ENCODE results near the gene ARMC7.
"Not testable (repeated sequence)": the region's sequence is repeated elsewhere in the genome, so short reads cannot be mapped to it uniquely, and the experiment has no call there.

ARMC7 gene

DNA sequence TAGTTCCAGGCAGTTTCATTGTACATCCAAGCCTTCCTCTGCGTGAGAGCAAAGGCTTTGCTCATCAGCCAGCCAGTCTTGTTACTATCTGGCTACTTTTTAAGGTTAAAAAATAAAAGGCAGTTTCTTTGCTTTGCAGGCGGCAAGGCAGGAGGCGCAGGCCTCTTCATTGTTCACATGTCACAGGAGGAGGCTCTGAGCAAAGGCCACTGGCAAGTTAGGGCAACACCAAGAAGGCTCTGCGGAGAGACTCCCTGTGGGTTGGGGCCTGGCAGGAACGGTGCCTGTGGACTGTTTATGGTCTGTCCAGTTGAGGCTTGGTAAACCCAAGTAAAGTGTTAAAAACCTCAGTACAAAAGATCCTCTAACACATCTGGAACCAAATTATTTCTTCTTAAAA, 25.7 kb downstream of the ARMC7 start:
- Histone ChIP-seq H3K9me3 (ENCODE audit: control insufficient read depth, insufficient read depth, low read length) (no peaks in the 10 kb centered on the region), H3K9ac (ENCODE audit: low read depth, low read length) (no peak overlapping the region), H3K27me3 (ENCODE audit: control insufficient read depth, insufficient read depth, low read length) (no peaks in the 10 kb centered on the region), H3K4me1 (ENCODE audit: control insufficient read depth, insufficient read depth, low read length) (peaks cover 2% of the 10 kb centered on the region), H3K36me3 (ENCODE audit: control insufficient read depth, insufficient read depth, low read length) (peaks cover 19% of the 10 kb centered on the region), H3K4me3 (ENCODE audit: low read depth, low read length) (no peak overlapping the region)

DNA sequence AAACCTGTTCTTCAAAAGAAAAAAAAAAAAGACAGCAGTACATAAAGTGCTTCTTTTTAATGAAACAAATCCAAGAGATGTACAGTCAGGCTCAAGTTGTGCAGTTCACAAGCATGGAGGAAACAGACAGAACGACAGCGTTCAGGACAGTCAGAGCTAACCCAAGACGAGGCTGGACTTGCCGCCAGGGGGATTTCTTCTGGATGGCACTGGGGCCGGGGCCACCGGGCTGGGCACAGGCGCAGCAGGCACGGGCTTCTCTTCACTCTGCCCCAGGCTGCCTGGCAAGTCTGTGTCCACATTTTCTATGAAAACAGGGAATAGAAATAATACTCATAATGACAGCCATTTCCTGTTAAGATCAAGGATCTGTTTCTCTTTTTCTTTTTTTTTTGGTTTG, 26.2 kb downstream of the ARMC7 start:
- Histone ChIP-seq H3K36me3 (ENCODE audit: control insufficient read depth, insufficient read depth, low read length) (peaks cover 23% of the 10 kb centered on the region), H3K4me3 (ENCODE audit: low read depth, low read length) (no peak overlapping the region), H3K9ac (ENCODE audit: low read depth, low read length) (no peak overlapping the region)

DNA sequence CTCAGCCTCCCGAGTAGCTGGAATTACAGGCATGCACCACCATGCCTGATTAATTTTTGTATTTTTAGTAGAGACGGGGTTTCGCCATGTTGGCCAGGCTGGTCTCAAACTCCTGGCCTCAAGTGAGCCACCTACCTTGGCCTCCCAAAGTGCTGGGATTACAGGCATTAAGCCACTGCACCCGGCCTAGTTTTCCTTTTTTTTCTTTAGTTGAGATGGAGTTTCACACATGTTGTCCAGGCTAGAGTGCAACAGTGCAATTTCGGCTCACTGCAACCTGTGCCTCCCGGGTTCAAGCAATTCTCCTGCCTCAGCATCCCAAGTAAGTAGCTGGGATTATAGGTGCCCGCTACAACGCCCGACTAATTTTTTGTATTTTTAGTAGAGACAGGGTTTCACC, 28.0 kb downstream of the ARMC7 start:
- not testable (repeated sequence) for H3K9ac ChIP-seq (ENCODE audit: low read depth, low read length); H3K9me3 ChIP-seq (ENCODE audit: control insufficient read depth, insufficient read depth, low read length); H3K4me3 ChIP-seq (ENCODE audit: low read depth, low read length); H3K4me1 ChIP-seq (ENCODE audit: control insufficient read depth, insufficient read depth, low read length); H3K27me3 ChIP-seq (ENCODE audit: control insufficient read depth, insufficient read depth, low read length)
- H3K36me3 ChIP-seq (ENCODE audit: control insufficient read depth, insufficient read depth, low read length) = peaks cover 29% of the 10 kb centered on the region

More for the DNA sequence above, 26.2 kb downstream of the ARMC7 start:
- Histone ChIP-seq H3K9me3 (ENCODE audit: control insufficient read depth, insufficient read depth, low read length) (no peaks in the 10 kb centered on the region), H3K4me1 (ENCODE audit: control insufficient read depth, insufficient read depth, low read length) (no peaks in the 10 kb centered on the region), H3K27me3 (ENCODE audit: control insufficient read depth, insufficient read depth, low read length) (no peaks in the 10 kb centered on the region)

DNA sequence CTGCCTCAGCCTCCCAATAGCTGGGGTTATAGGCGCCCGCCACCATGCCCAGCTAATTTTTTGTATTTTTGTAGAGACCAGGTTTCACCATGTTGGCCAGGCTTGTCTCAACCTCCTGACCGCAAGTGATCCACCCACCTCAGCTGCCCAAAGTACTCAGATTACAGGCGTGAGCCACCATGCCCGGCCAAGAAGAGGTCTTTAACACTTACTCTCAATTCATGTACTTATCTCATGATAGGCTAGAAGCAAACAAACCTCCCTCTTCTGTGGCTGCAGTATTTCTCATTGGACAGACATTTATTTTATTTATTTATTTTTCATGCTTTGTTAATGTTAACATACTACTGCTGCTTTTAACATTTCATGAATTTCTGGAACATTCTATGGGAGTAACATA, 28.8 kb downstream of the ARMC7 start:
- H3K4me3 ChIP-seq (ENCODE audit: low read depth, low read length) = no peak overlapping the region
- H3K9ac ChIP-seq (ENCODE audit: low read depth, low read length) = no peak overlapping the region
- H3K4me1 ChIP-seq (ENCODE audit: control insufficient read depth, insufficient read depth, low read length) = peaks cover 5% of the 10 kb centered on the region
- no peaks in the 10 kb centered on the region for H3K9me3 ChIP-seq (ENCODE audit: control insufficient read depth, insufficient read depth, low read length)
- no peaks in the 10 kb centered on the region for H3K27me3 ChIP-seq (ENCODE audit: control insufficient read depth, insufficient read depth, low read length)
- peaks cover 34% of the 10 kb centered on the region for H3K36me3 ChIP-seq (ENCODE audit: control insufficient read depth, insufficient read depth, low read length)

DNA sequence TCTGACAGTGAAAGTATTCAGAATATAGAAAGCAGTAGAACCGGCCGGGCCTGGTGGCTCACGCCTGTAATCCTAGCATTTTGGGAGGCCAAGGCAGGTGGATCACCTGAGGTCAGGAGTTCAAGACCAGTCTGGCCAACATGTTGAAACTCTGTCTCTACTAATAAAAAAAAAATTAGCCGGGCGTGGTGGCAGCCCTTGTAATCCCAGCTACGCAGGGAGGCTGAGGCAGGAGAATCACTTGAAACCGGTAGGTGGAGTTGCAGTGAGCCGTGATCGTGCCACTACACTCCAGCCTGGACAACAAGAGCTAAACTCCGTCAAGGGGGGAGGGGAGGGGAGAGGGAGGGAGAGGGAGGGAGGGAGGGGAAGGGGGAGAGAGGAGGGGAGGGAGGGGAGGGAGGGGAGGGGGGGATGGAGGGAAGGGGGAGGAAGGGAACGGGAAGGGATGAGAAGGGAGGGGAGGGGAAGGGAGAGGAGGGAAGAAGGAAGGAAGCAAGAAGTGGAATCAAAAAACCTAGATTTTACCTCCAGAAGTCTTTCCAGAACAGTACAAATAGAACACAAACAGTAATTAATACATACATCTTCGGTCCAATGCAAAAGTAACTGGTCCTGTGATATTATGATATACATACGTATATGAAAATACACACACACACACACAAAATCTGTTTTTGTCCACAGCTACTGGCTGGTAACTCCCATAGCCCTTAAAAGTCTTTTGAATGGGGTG, 32.6 kb downstream of the ARMC7 start:
- Histone ChIP-seq H3K27me3 (ENCODE audit: control insufficient read depth, insufficient read depth, low read length) (no peaks in the 10 kb centered on the region), H3K4me3 (ENCODE audit: low read depth, low read length) (no peak overlapping the region), H3K4me1 (ENCODE audit: control insufficient read depth, insufficient read depth, low read length) (peaks cover 5% of the 10 kb centered on the region), H3K9me3 (ENCODE audit: control insufficient read depth, insufficient read depth, low read length) (no peaks in the 10 kb centered on the region), H3K36me3 (ENCODE audit: control insufficient read depth, insufficient read depth, low read length) (peaks cover 55% of the 10 kb centered on the region), H3K9ac (ENCODE audit: low read depth, low read length) (no peak overlapping the region)

DNA sequence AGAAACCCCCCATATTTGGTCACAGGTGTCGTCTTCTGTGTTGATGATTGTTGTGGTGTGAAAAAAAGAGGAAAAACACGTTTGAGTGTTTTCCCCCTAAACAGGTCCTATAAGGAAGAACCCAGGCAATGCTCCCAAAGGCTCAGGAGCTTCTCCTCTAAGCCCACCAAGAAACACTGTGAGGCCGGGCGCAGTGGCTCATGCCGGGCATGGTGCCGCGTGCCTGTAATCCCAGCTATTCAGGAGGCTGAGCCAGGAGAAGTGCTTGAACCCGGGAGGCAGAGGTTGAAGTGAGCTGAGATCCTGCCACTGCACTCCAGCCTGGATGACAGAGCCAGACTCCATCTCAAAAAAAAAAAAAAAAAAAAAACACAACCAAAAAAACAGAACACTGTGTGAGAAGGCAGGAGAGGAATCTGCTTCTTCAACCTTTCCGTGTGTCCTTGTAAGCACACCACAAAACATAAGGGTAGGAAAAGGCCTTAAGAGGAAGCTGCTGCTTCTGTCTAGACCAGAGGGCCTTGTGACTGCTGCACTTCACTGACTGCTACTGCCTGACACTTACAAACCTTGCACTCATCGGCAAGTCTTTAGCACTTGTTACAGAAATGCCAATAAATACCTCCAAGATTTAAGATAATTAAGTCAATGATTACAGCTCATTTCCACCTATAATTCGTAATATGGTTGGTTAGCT, 35.2 kb downstream of the ARMC7 start:
- Histone ChIP-seq H3K36me3 (ENCODE audit: control insufficient read depth, insufficient read depth, low read length) (peaks cover 59% of the 10 kb centered on the region), H3K9ac (ENCODE audit: low read depth, low read length) (no peak overlapping the region), H3K4me1 (ENCODE audit: control insufficient read depth, insufficient read depth, low read length) (peaks cover 8% of the 10 kb centered on the region), H3K27me3 (ENCODE audit: control insufficient read depth, insufficient read depth, low read length) (no peaks in the 10 kb centered on the region), H3K4me3 (ENCODE audit: low read depth, low read length) (no peak overlapping the region), H3K9me3 (ENCODE audit: control insufficient read depth, insufficient read depth, low read length) (no peaks in the 10 kb centered on the region)

DNA sequence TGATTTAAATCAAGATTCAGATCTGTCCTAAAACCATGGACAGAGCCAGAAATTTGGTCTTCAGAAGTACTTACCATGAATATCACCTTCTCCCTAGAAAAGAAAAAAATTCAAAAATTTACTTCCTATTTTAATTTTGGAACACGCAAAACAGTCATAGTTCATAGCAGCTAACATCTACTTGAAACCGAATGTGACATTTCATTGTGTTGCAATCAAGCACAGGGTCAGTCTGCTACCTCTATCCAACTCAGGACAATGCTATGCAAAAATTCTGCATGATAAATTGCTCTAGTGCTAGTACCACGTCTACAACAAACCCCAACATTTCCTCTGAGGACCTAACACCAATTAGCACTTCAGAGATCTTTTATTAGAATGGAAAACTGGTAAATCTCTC, 36.8 kb downstream of the ARMC7 start:
- no peak overlapping the region for H3K9ac ChIP-seq (ENCODE audit: low read depth, low read length)
- H3K4me3 ChIP-seq (ENCODE audit: low read depth, low read length) = no peak overlapping the region
- peaks cover 47% of the 10 kb centered on the region for H3K36me3 ChIP-seq (ENCODE audit: control insufficient read depth, insufficient read depth, low read length)
- no peaks in the 10 kb centered on the region for H3K27me3 ChIP-seq (ENCODE audit: control insufficient read depth, insufficient read depth, low read length)
- H3K4me1 ChIP-seq (ENCODE audit: control insufficient read depth, insufficient read depth, low read length) = peaks cover 11% of the 10 kb centered on the region
- no peaks in the 10 kb centered on the region for H3K9me3 ChIP-seq (ENCODE audit: control insufficient read depth, insufficient read depth, low read length)

DNA sequence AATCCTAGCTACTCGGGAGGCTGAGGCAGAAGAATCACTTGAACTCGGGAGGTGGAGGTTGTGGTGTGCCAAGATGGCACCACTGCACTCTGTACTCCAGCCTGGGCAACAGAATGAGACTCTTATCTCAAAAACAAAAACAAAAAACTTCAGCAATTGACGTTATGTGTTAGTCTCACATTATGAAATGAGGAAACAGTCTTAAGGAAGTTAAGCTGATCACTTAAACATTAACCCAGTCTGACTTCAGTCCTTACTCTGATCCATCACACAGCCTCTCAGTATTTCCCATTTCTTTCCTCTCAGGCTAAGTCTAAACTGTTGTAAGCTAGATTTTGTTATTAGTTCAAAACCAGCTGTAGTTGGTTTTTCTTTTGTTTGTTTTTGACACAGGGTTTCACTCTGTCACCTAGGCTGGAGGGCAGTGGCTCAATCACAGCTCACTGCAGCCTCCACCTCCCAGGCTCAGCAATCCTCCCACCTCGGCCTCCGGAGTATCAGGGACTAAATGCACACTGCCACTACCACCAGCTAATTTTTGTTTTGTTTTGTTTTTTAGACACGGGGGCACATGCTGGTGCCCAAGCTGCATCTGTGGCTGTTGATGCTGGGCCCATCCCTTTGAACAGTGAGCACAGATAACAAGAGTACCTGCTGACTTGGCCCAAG, 38.2 kb downstream of the ARMC7 start:
- H3K9me3 ChIP-seq (ENCODE audit: control insufficient read depth, insufficient read depth, low read length) = no peaks in the 10 kb centered on the region
- H3K9ac ChIP-seq (ENCODE audit: low read depth, low read length) = no peak overlapping the region

DNA sequence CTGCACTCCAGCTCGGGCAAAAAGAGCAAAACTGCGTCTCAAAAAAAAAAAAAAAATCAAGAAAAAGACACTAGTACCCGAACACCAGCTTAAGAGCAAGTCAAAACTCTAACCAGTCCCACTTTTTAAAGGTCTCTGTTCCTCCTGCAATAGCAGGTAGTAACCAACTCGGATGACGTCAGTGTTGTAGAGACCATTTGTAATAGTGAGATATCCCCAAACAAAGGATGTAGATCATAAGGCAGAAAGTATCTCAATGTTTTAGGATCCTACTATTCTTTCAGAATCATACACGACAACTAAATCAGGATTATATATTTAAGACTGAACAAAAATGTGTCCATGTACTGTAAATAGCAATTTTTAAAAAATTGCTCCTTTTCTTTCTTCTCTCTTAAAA, 42.2 kb downstream of the ARMC7 start:
- Histone ChIP-seq H3K4me3 (ENCODE audit: low read depth, low read length) (peak overlapping the region; percentile 88), H3K9ac (ENCODE audit: low read depth, low read length) (peak overlapping the region; percentile 56)

More for the DNA sequence above, 38.2 kb downstream of the ARMC7 start:
- no peak overlapping the region for H3K4me3 ChIP-seq (ENCODE audit: low read depth, low read length)
- no peaks in the 10 kb centered on the region for H3K27me3 ChIP-seq (ENCODE audit: control insufficient read depth, insufficient read depth, low read length)
- H3K4me1 ChIP-seq (ENCODE audit: control insufficient read depth, insufficient read depth, low read length) = peaks cover 6% of the 10 kb centered on the region
- peaks cover 41% of the 10 kb centered on the region for H3K36me3 ChIP-seq (ENCODE audit: control insufficient read depth, insufficient read depth, low read length)

DNA sequence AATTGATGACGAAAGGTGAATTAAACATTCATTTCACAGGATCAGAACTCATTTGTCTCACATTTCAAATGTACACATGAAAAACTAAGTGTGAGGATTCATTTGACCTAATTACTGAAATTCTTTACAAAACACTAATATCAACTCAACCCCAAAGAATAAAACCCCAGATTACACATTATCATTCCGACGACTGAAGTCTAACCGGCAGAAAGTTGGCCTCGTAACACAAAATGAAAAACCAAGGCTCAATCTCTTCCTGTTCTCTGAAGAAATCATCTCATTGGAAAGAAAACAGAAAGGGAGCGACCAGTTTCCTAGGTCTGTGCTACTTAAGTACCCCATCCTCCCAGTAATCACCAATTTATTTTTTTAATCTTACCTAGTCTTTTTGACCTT, 42.8 kb downstream of the ARMC7 start:
- H3K4me1 ChIP-seq (ENCODE audit: control insufficient read depth, insufficient read depth, low read length) = peaks cover 12% of the 10 kb centered on the region

More for the DNA sequence above, 42.2 kb downstream of the ARMC7 start:
- Histone ChIP-seq H3K27me3 (ENCODE audit: control insufficient read depth, insufficient read depth, low read length) (no peaks in the 10 kb centered on the region), H3K36me3 (ENCODE audit: control insufficient read depth, insufficient read depth, low read length) (peaks cover 16% of the 10 kb centered on the region), H3K4me1 (ENCODE audit: control insufficient read depth, insufficient read depth, low read length) (peaks cover 12% of the 10 kb centered on the region), H3K9me3 (ENCODE audit: control insufficient read depth, insufficient read depth, low read length) (no peaks in the 10 kb centered on the region)

DNA sequence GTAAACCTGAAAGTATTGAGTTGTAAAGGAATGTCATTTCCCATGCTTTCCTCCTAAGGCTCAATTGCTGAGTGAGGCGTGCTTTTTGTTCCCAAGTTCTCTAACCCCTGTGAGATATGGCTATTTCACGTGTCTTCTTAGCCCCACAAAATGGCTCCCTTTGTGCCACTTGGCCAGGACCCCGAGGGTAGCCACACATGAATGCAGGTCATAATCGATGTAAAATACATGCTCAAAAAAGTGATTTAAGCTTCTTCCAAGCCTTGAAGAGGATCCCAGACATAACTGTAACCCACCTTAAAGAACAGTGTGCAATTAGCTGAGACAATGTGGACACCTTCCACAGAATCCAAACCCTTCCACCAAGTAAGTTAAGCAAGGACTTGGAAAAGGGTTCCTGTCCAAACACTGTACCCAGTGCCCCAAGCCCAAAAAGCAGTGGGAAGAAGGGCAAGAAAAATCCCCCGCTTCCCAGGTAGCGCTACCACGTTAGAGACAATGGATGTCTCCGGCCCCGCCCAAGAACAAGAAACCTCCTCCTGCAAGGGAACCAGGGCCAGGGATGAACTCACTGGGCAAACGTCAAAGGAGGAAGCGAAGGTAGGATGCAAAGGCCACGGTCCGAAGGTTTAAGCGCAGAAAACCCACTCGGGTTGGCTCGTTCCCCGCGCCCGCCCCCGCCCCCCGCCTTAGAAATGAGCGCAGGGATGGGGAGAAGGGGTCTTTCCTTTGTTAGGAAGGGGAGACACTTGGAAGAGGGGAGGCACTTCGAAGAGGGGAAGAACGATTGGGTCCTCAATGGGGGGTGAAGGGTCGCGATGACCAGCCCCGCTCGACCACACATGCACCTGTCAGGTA, 43.4 kb downstream of the ARMC7 start:
- Histone ChIP-seq H3K9ac (ENCODE audit: low read depth, low read length) (peak overlapping the region; percentile 89), H3K4me1 (ENCODE audit: control insufficient read depth, insufficient read depth, low read length) (peaks cover 12% of the 10 kb centered on the region), H3K27me3 (ENCODE audit: control insufficient read depth, insufficient read depth, low read length) (no peaks in the 10 kb centered on the region), H3K9me3 (ENCODE audit: control insufficient read depth, insufficient read depth, low read length) (no peaks in the 10 kb centered on the region), H3K36me3 (ENCODE audit: control insufficient read depth, insufficient read depth, low read length) (peaks cover 4% of the 10 kb centered on the region), H3K4me3 (ENCODE audit: low read depth, low read length) (peak overlapping the region; percentile 88)

More for the DNA sequence above, 42.8 kb downstream of the ARMC7 start:
- Histone ChIP-seq H3K27me3 (ENCODE audit: control insufficient read depth, insufficient read depth, low read length) (no peaks in the 10 kb centered on the region), H3K9ac (ENCODE audit: low read depth, low read length) (peak overlapping the region; percentile 89), H3K36me3 (ENCODE audit: control insufficient read depth, insufficient read depth, low read length) (peaks cover 10% of the 10 kb centered on the region), H3K4me3 (ENCODE audit: low read depth, low read length) (peak overlapping the region; percentile 88), H3K9me3 (ENCODE audit: control insufficient read depth, insufficient read depth, low read length) (no peaks in the 10 kb centered on the region)
